IMR-90 (cell line): ENCODE results near the gene KRT86. TPM values are rescaled to one million over a fixed set of nuclear protein-coding genes. Genes with fewer than 3 reads are reported as not detected.

Source experiments
- ATAC-seq: fragments of 200-7000 bp; cut with Tn5 transposase; 2 replicates; pipeline ENCODE4 v1.9.1; 2020; ENCODE audit warnings: low read depth, mild to moderate bottlenecking, moderate library complexity
- BruUV-seq: library from RNA; stranded (reverse); fragments of 400-500 nt; replicated peaks from 2 replicates; lab custom pipeline; 2021; lab: Mats Ljungman, UMichigan
- CTCF ChIA-PET: fragments of 300-600 bp; formaldehyde crosslinking; extraction: SDS; loops from one replicate; lab custom pipeline; 2021; ENCODE audit warnings: antibody characterized with exemption; lab: Yijun Ruan, JAX
- POLR2A ChIA-PET: fragments of 300-600 bp; sonication (Branson Sonifier 250); formaldehyde crosslinking; loops from one replicate; lab custom pipeline; 2022; ENCODE audit warnings: antibody characterized with exemption; ENCODE audit not compliant: unreplicated experiment; lab: Charles Lee
- DNase-seq: peaks from one replicate; pipeline ENCODE4 v3.0.0; 2013
- H2AFZ ChIP-seq: replicated peaks from 2 replicates; pipeline ENCODE3; 2013; ENCODE audit warnings: low read length, mild to moderate bottlenecking; ENCODE audit not compliant: poor library complexity
- H2AK5ac ChIP-seq: 2 replicates; pipeline ENCODE4 v1.6.1; 2013; ENCODE audit warnings: low read depth, low read length, inconsistent platforms
- H2AK9ac ChIP-seq: replicated peaks from 2 replicates; pipeline ENCODE3; 2013; ENCODE audit warnings: mild to moderate bottlenecking, low read depth, low read length, moderate library complexity; ENCODE audit not compliant: poor library complexity
- H2BK120ac ChIP-seq: 2 replicates; pipeline ENCODE4 v1.6.1; 2013; ENCODE audit warnings: low read depth, low read length, inconsistent platforms
- H2BK15ac ChIP-seq: 3 replicates; pipeline ENCODE4 v1.6.1; 2013; ENCODE audit warnings: low read depth, low read length, inconsistent platforms
- H2BK20ac ChIP-seq: 2 replicates; pipeline ENCODE4 v1.6.1; 2013; ENCODE audit warnings: low read depth, mild to moderate bottlenecking, inconsistent platforms, low read length, moderate library complexity
- H2BK5ac ChIP-seq: 2 replicates; pipeline ENCODE4 v1.6.1; 2013; ENCODE audit warnings: mild to moderate bottlenecking, low read depth, low read length, inconsistent platforms; ENCODE audit not compliant: poor library complexity, severe bottlenecking
- H3K14ac ChIP-seq: replicated peaks from 2 replicates; pipeline ENCODE4 v1.6.1; 2013; ENCODE audit warnings: low read depth, low read length, inconsistent platforms
- H3K18ac ChIP-seq: 2 replicates; pipeline ENCODE4 v1.6.1; 2013; ENCODE audit warnings: low read depth, low read length, control low read depth
- H3K23ac ChIP-seq: 2 replicates; pipeline ENCODE4 v1.6.1; 2013; ENCODE audit warnings: low read depth, low read length, inconsistent platforms
- H3K27ac ChIP-seq: 2 replicates; pipeline ENCODE4 v1.5.1; 2013; ENCODE audit warnings: mild to moderate bottlenecking, control low read depth, low read length; ENCODE audit not compliant: insufficient read depth
- H3K27me3 ChIP-seq: 2 replicates; pipeline ENCODE4 v1.6.1; 2013; ENCODE audit warnings: low read length; ENCODE audit not compliant: control insufficient read depth, insufficient read depth
- H3K36me3 ChIP-seq: 2 replicates; pipeline ENCODE4 v1.6.1; 2013; ENCODE audit warnings: low read length, mixed read lengths; ENCODE audit not compliant: control insufficient read depth, insufficient read depth
- H3K4ac ChIP-seq: 2 replicates; pipeline ENCODE4 v1.6.1; 2013; ENCODE audit warnings: low read depth, low read length, inconsistent platforms
- H3K4me1 ChIP-seq: 2 replicates; pipeline ENCODE4 v1.6.1; 2013; ENCODE audit warnings: low read length, mixed read lengths; ENCODE audit not compliant: control insufficient read depth, insufficient read depth
- H3K4me2 ChIP-seq: 2 replicates; pipeline ENCODE4 v1.6.1; 2013; ENCODE audit warnings: low read depth, mild to moderate bottlenecking, control low read depth, low read length, moderate library complexity
- H3K4me3 ChIP-seq: 2 replicates; pipeline ENCODE4 v1.5.1; 2013; ENCODE audit warnings: low read depth, mild to moderate bottlenecking, control low read depth, low read length, moderate library complexity; ENCODE audit not compliant: insufficient read depth
- H3K56ac ChIP-seq: 2 replicates; pipeline ENCODE4 v1.6.1; 2013; ENCODE audit warnings: low read length, inconsistent platforms; ENCODE audit not compliant: insufficient read depth; ENCODE audit errors: extremely low read depth
- H3K79me1 ChIP-seq, 2 experiments: 2 replicates each; pipeline ENCODE4 v1.6.1; 2013; ENCODE audit warnings: low read length in 2 of 2, inconsistent platforms in 1 of 2, low read depth in 1 of 2
- H3K9ac ChIP-seq: 2 replicates; pipeline ENCODE4 v1.6.1; 2013; ENCODE audit warnings: low read depth, low read length, control low read depth
- H3K9me1 ChIP-seq: 2 replicates; pipeline ENCODE4 v1.6.1; 2013; ENCODE audit warnings: low read length, inconsistent platforms; ENCODE audit not compliant: insufficient read depth
- H3K9me3 ChIP-seq: 2 replicates; pipeline ENCODE4 v1.6.1; 2013; ENCODE audit warnings: low read length; ENCODE audit not compliant: control insufficient read depth, insufficient read depth
- H4K20me1 ChIP-seq: 2 replicates; pipeline ENCODE4 v1.6.1; 2013; ENCODE audit warnings: low read length, inconsistent platforms; ENCODE audit not compliant: insufficient read depth
- H4K5ac ChIP-seq: 2 replicates; pipeline ENCODE4 v1.6.1; 2013; ENCODE audit warnings: mild to moderate bottlenecking, low read depth, low read length, control low read depth
- H4K8ac ChIP-seq, 2 experiments: 2 replicates each; pipeline ENCODE4 v1.6.1; 2013; ENCODE audit warnings: low read depth in 2 of 2, low read length in 2 of 2, control low read depth in 1 of 2, inconsistent platforms in 1 of 2
- H4K91ac ChIP-seq: 2 replicates; pipeline ENCODE4 v1.6.1; 2013; ENCODE audit warnings: low read depth, low read length, inconsistent platforms; ENCODE audit not compliant: insufficient read depth
- WGBS, 2 experiments: methylation state at CpG; one replicate each; pipeline versions ENCODE4 v1.1.5 to v1.1.7; 2013; ENCODE audit warnings: missing lambda C conversion rate in 2 of 2; ENCODE audit not compliant: insufficient read length in 1 of 2; ENCODE audit errors: extremely low coverage in 2 of 2; 5-methylcytosine and 5-hydroxymethylcytosine counted together
- dilution Hi-C: fragments of 300-500 bp; cut with HindIII; formaldehyde crosslinking; loops from one replicate; pipeline ENCODE4 v1.14.3; 2018; ENCODE audit warnings: low sequenced_read_pairs; ENCODE audit not compliant: unreplicated experiment
- in situ Hi-C: fragments of 300-500 bp; cut with MboI; formaldehyde crosslinking; loops from 3 replicates; pipeline ENCODE4 v1.14.3; 2019; ENCODE audit warnings: low sequenced_read_pairs, inconsistent platforms, mixed read lengths
- intact Hi-C: fragments of 100-400 bp; cut with micrococcal nuclease; formaldehyde crosslinking; loops from 2 replicates; pipeline ENCODE4 v1.10.0; 2022
- polyA plus RNA-seq, 3 experiments: library from polyadenylated mRNA; depleted of rRNA; stranded (reverse); fragments of >200 nt; gene quantifications; 2 replicates each; pipeline ENCODE4 v1.2.3, GENCODE V29; 2012; ENCODE audit warnings: low replicate concordance in 1 of 3
- total RNA-seq: library from RNA; depleted of rRNA; stranded (reverse); fragments of >200 nt; gene quantifications from 2 replicates; pipeline ENCODE4 v1.2.3, GENCODE V29; 2012
- TF ChIP-seq, protein P1 (sequence below): conservative IDR thresholded peaks from 2 replicates; pipeline ENCODE4 v1.5.1; 2012; ENCODE audit warnings: mild to moderate bottlenecking, low read depth, low read length, improper control_type of control experiment
- TF ChIP-seq, protein P2 (sequence below): fragments of 150-350 bp; IDR thresholded peaks from 2 replicates; pipeline ENCODE4 v1.6.1; 2017; ENCODE audit warnings: mild to moderate bottlenecking, antibody characterized with exemption, low read length, low read depth

The KRT86 gene
- total and polyA plus RNA-seq, 2 of the 4 experiments (the other 2 are of a cell fraction) = not detected

DNA sequence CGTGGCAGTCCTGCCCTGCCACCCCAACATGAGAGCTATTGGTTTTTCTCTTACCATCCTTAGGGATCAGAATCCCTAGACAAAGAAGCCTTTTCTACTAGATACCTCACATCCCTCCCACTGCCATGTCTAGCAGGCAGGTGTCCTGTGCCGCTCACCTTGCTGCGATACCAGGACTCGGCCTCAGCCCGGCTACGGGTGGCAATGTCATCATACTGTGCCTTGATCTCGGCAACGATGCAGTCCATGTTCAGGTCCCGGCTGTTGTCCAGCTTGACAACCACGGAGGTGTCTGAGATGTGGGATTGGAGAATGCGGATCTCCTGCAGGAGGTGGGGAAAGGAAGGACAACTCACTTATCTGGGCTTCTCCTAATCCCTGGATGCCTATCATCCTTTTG lies 42.3 kb downstream of the KRT86 start:
- TF ChIP-seq, protein P1, sequence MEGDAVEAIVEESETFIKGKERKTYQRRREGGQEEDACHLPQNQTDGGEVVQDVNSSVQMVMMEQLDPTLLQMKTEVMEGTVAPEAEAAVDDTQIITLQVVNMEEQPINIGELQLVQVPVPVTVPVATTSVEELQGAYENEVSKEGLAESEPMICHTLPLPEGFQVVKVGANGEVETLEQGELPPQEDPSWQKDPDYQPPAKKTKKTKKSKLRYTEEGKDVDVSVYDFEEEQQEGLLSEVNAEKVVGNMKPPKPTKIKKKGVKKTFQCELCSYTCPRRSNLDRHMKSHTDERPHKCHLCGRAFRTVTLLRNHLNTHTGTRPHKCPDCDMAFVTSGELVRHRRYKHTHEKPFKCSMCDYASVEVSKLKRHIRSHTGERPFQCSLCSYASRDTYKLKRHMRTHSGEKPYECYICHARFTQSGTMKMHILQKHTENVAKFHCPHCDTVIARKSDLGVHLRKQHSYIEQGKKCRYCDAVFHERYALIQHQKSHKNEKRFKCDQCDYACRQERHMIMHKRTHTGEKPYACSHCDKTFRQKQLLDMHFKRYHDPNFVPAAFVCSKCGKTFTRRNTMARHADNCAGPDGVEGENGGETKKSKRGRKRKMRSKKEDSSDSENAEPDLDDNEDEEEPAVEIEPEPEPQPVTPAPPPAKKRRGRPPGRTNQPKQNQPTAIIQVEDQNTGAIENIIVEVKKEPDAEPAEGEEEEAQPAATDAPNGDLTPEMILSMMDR = no peak
- TF ChIP-seq, protein P2, sequence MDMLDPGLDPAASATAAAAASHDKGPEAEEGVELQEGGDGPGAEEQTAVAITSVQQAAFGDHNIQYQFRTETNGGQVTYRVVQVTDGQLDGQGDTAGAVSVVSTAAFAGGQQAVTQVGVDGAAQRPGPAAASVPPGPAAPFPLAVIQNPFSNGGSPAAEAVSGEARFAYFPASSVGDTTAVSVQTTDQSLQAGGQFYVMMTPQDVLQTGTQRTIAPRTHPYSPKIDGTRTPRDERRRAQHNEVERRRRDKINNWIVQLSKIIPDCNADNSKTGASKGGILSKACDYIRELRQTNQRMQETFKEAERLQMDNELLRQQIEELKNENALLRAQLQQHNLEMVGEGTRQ = no peak
- no TSS peak for BruUV-seq
- Histone ChIP-seq H3K36me3 (no peaks in the 10 kb centered on the region), H2AK5ac (no peak overlapping the region), H4K91ac (no peak overlapping the region), H3K27me3 (peaks cover 79% of the 10 kb centered on the region), H3K18ac (no peak overlapping the region), H4K20me1 (no peaks in the 10 kb centered on the region), H3K23ac (no peak overlapping the region), H2BK120ac (no peak overlapping the region), H3K4me2 (no peak overlapping the region), H3K9ac (no peak overlapping the region), H3K4me1 (no peaks in the 10 kb centered on the region), H3K79me1 (no peaks in the 10 kb centered on the region), H3K4ac (no peak overlapping the region), H4K8ac (no peak overlapping the region), H2BK15ac (no peak overlapping the region), H3K14ac (no peak overlapping the region), H3K56ac (no peak overlapping the region), H3K27ac (no peak overlapping the region), H2BK5ac (no peak overlapping the region), H2BK20ac (no peak overlapping the region), H4K5ac (no peak overlapping the region), H3K4me3 (no peak overlapping the region), H2AK9ac (no peak overlapping the region), H3K9me1 (no peaks in the 10 kb centered on the region; the same call in 1 of the 2 replicates), H3K9me3 (no peaks in the 10 kb centered on the region), H2AFZ (no peak overlapping the region)
- dilution Hi-C loops = no loop called here
- ChIA-PET POLR2A (no interaction called here), CTCF (interaction anchor here (1.3 kb wide), 1 partner anchor 11 kb away, joined by 4 read pairs; no protein-coding TSS in a partner anchor)
- ATAC-seq = no peak
- WGBS, 2 experiments = 80% methylated on average over 1 of the region's 11 CpGs; no CpG with 5 or more reads in 1 of the 2 experiments
- intact Hi-C loops = no loop called here
- in situ Hi-C loops = no loop called here
- no peak for DNase-seq
